Neuronal stem cell (in vitro differentiated cells): ENCODE measurements around the gene AOAH.

Source experiments
- DNase-seq: peaks from one replicate; pipeline ENCODE4 v3.0.0-alpha.2; 2013; ENCODE audit warnings: low spot score
- H2AFZ ChIP-seq: one replicate; pipeline ENCODE4 v1.6.1; 2013; ENCODE audit warnings: mild to moderate bottlenecking, low read length, inconsistent platforms
- H2AK5ac ChIP-seq: 2 replicates; pipeline ENCODE4 v1.6.1; 2013; ENCODE audit warnings: low read depth, mild to moderate bottlenecking, inconsistent platforms, low read length, moderate library complexity, mixed read lengths
- H2BK120ac ChIP-seq: 2 replicates; pipeline ENCODE4 v1.6.1; 2013; ENCODE audit warnings: low read depth, mild to moderate bottlenecking, inconsistent platforms, low read length, moderate library complexity, mixed read lengths
- H2BK12ac ChIP-seq: one replicate; pipeline ENCODE4 v1.6.1; 2013; ENCODE audit warnings: low read length, inconsistent platforms
- H2BK15ac ChIP-seq: 2 replicates; pipeline ENCODE4 v1.6.1; 2013; ENCODE audit warnings: mild to moderate bottlenecking, low read length, inconsistent platforms, mixed read lengths
- H2BK5ac ChIP-seq: one replicate; pipeline ENCODE4 v1.6.1; 2013; ENCODE audit warnings: inconsistent platforms, mild to moderate bottlenecking, low read length, moderate library complexity
- H3K14ac ChIP-seq: one replicate; pipeline ENCODE4 v1.6.1; 2013; ENCODE audit warnings: low read length, inconsistent platforms
- H3K18ac ChIP-seq: 2 replicates; pipeline ENCODE4 v1.6.1; 2013; ENCODE audit warnings: low read length, inconsistent platforms
- H3K23ac ChIP-seq: 2 replicates; pipeline ENCODE4 v1.6.1; 2013; ENCODE audit warnings: low read depth, mild to moderate bottlenecking, mixed read lengths, low read length, inconsistent platforms; ENCODE audit not compliant: poor library complexity
- H3K27ac ChIP-seq: replicated peaks from 3 replicates; pipeline ENCODE4 v1.5.1; 2013; ENCODE audit warnings: low read length, inconsistent platforms
- H3K27me3 ChIP-seq, 3 experiments: 2 replicates each; pipeline ENCODE4 v1.6.1; 2013; ENCODE audit warnings: low read length in 3 of 3, mild to moderate bottlenecking in 2 of 3, inconsistent platforms in 1 of 3, low read depth in 1 of 3, mixed read lengths in 1 of 3, moderate library complexity in 1 of 3; ENCODE audit not compliant: control insufficient read depth in 3 of 3, insufficient read depth in 3 of 3
- H3K36me3 ChIP-seq, 2 donors: replicated peaks in 1 of 2; 2 replicates each; pipeline ENCODE4 v1.6.1; 2013; ENCODE audit warnings: low read length in 2 of 2; ENCODE audit not compliant: control insufficient read depth in 2 of 2, insufficient read depth in 2 of 2
- H3K4ac ChIP-seq: 2 replicates; pipeline ENCODE4 v1.6.1; 2013; ENCODE audit warnings: inconsistent platforms, mild to moderate bottlenecking, low read length, moderate library complexity
- H3K4me1 ChIP-seq, 2 donors: 1 replicate in 1 of 2; 2 replicates in 1 of 2; pipeline ENCODE4 v1.6.1; 2013; ENCODE audit warnings: low read length in 2 of 2, low read depth in 1 of 2; ENCODE audit not compliant: control insufficient read depth in 2 of 2, insufficient read depth in 1 of 2
- H3K4me2 ChIP-seq: one replicate; pipeline ENCODE4 v1.6.1; 2013; ENCODE audit warnings: mild to moderate bottlenecking, low read length, inconsistent platforms; ENCODE audit not compliant: insufficient read depth, poor library complexity, severe bottlenecking
- H3K4me3 ChIP-seq, 2 donors: 2 replicates each; pipeline ENCODE4 v1.5.1; 2013; ENCODE audit warnings: low read length in 2 of 2, mild to moderate bottlenecking in 2 of 2, inconsistent platforms in 1 of 2, moderate library complexity in 1 of 2
- H3K79me1 ChIP-seq: one replicate; pipeline ENCODE4 v1.6.1; 2013; ENCODE audit warnings: low read depth, mild to moderate bottlenecking, inconsistent platforms, low read length, moderate library complexity
- H3K9ac ChIP-seq: one replicate; pipeline ENCODE4 v1.6.1; 2013; ENCODE audit warnings: mild to moderate bottlenecking, low read depth, low read length, inconsistent platforms; ENCODE audit not compliant: poor library complexity
- H3K9me3 ChIP-seq, 2 donors: replicated peaks in 1 of 2; 2 replicates each; pipeline versions ENCODE3 to v1.6.1; 2013; ENCODE audit warnings: low read length in 2 of 2, mild to moderate bottlenecking in 2 of 2, inconsistent platforms in 1 of 2, low read depth in 1 of 2, mixed read lengths in 1 of 2, moderate library complexity in 1 of 2; ENCODE audit not compliant: control insufficient read depth in 2 of 2, insufficient read depth in 1 of 2
- H4K8ac ChIP-seq: one replicate; pipeline ENCODE4 v1.6.1; 2013; ENCODE audit warnings: low read depth, mild to moderate bottlenecking, inconsistent platforms, low read length, moderate library complexity
- H4K91ac ChIP-seq: one replicate; pipeline ENCODE4 v1.6.1; 2013; ENCODE audit warnings: low read length, low read depth, mild to moderate bottlenecking, inconsistent platforms; ENCODE audit not compliant: poor library complexity
- WGBS, 2 donors: extraction: QIAGEN DNeasy Blood & Tissue Kit; methylation state at CpG; one replicate each; pipeline ENCODE4 v1.1.7; 2013; ENCODE audit warnings: missing lambda C conversion rate in 2 of 2, mixed read lengths in 1 of 2; ENCODE audit not compliant: insufficient read length in 2 of 2, insufficient replicate concordance in 1 of 2; ENCODE audit errors: extremely low coverage in 2 of 2; 5-methylcytosine and 5-hydroxymethylcytosine counted together

Gene AOAH

GRCh38 chr7:36742911-36743775 lies 18.8 kb upstream of the AOAH start:
- no peak for DNase-seq
- no peaks in the 10 kb centered on the region for H3K27me3 ChIP-seq

GRCh38 chr7:36741866-36742265 lies 17.6 kb upstream of the AOAH start:
- no peak overlapping the region for H2BK120ac ChIP-seq
- no peaks in the 10 kb centered on the region for H3K27me3 ChIP-seq
- no peak overlapping the region for H2BK5ac ChIP-seq
- H3K23ac ChIP-seq = no peak overlapping the region
- no peak overlapping the region for H3K4me2 ChIP-seq
- no peak overlapping the region for H3K14ac ChIP-seq
- no peak overlapping the region for H3K18ac ChIP-seq
- H3K4ac ChIP-seq = no peak overlapping the region
- H2AK5ac ChIP-seq = no peak overlapping the region
- no peak overlapping the region for H2AFZ ChIP-seq
- no peak overlapping the region for H3K27ac ChIP-seq
- H2BK15ac ChIP-seq = no peak overlapping the region
- no peak overlapping the region for H3K9ac ChIP-seq
- DNase-seq = no peak
- no peak overlapping the region for H4K8ac ChIP-seq
- H3K9me3 ChIP-seq = no peaks in the 10 kb centered on the region
- H3K4me3 ChIP-seq = no peak overlapping the region
- H3K79me1 ChIP-seq = no peaks in the 10 kb centered on the region
- no peak overlapping the region for H2BK12ac ChIP-seq
- H3K36me3 ChIP-seq = no peaks in the 10 kb centered on the region
- WGBS, 2 donors = no CpG with 5 or more reads among the region's 3 CpGs
- H4K91ac ChIP-seq = no peak overlapping the region
- H3K4me1 ChIP-seq = peaks cover 0 to 2% of the 10 kb centered on the region in 2 donors

More at GRCh38 chr7:36742911-36743775, 18.8 kb upstream of the AOAH start:
- H2BK12ac ChIP-seq = no peak overlapping the region
- H2AFZ ChIP-seq = no peak overlapping the region
- H3K9ac ChIP-seq = no peak overlapping the region
- no peak overlapping the region for H2BK5ac ChIP-seq
- H3K14ac ChIP-seq = no peak overlapping the region
- H3K9me3 ChIP-seq = no peaks in the 10 kb centered on the region
- H4K91ac ChIP-seq = no peak overlapping the region
- no peaks in the 10 kb centered on the region for H3K36me3 ChIP-seq
- H3K4ac ChIP-seq = no peak overlapping the region
- H3K4me3 ChIP-seq = no peak overlapping the region
- no peaks in the 10 kb centered on the region for H3K79me1 ChIP-seq
- no peak overlapping the region for H3K18ac ChIP-seq
- no peak overlapping the region for H2BK15ac ChIP-seq
- no peak overlapping the region for H2AK5ac ChIP-seq
- WGBS, 2 donors = no CpG with 5 or more reads among the region's 6 CpGs
- H4K8ac ChIP-seq = no peak overlapping the region
- no peak overlapping the region for H3K23ac ChIP-seq
- H3K27ac ChIP-seq = no peak overlapping the region
- H2BK120ac ChIP-seq = no peak overlapping the region
- H3K4me2 ChIP-seq = no peak overlapping the region
- H3K4me1 ChIP-seq = peaks cover 0 to 2% of the 10 kb centered on the region in 2 donors

- DNase-seq = no peak
- no peak overlapping the region for H3K18ac ChIP-seq
- H3K4ac ChIP-seq = no peak overlapping the region
- no peak overlapping the region for H3K9ac ChIP-seq
- H2AFZ ChIP-seq = no peak overlapping the region
- no peak overlapping the region for H3K4me3 ChIP-seq
- no peaks in the 10 kb centered on the region for H3K9me3 ChIP-seq
- no peaks in the 10 kb centered on the region for H3K79me1 ChIP-seq
- no peak overlapping the region for H2BK12ac ChIP-seq
- H3K14ac ChIP-seq = no peak overlapping the region
- H2BK15ac ChIP-seq = no peak overlapping the region
- no peak overlapping the region for H2BK120ac ChIP-seq
- no peak overlapping the region for H4K8ac ChIP-seq
- H2AK5ac ChIP-seq = no peak overlapping the region
- no peak overlapping the region for H3K4me2 ChIP-seq
- H3K27ac ChIP-seq = no peak overlapping the region
- H4K91ac ChIP-seq = no peak overlapping the region
- WGBS, 2 donors = no CpG with 5 or more reads among the region's 3 CpGs
- H3K23ac ChIP-seq = no peak overlapping the region
- no peaks in the 10 kb centered on the region for H3K36me3 ChIP-seq
- H3K27me3 ChIP-seq = no peaks in the 10 kb centered on the region
- H3K4me1 ChIP-seq = peaks cover 2 to 5% of the 10 kb centered on the region in 2 donors
- no peak overlapping the region for H2BK5ac ChIP-seq
Observed at GRCh38 chr7:36739351-36739750, 15.1 kb upstream of the AOAH start.

- H3K36me3 ChIP-seq = no peaks in the 10 kb centered on the region
Observed at GRCh38 chr7:36736899-36737211, 12.6 kb upstream of the AOAH start.

More at GRCh38 chr7:36736899-36737211, 12.6 kb upstream of the AOAH start:
- Histone ChIP-seq H3K9ac (no peak overlapping the region), H3K4ac (no peak overlapping the region), H3K27ac (no peak overlapping the region), H3K14ac (no peak overlapping the region), H2BK120ac (no peak overlapping the region), H2BK12ac (no peak overlapping the region), H3K9me3 (peaks cover 0 to 6% of the 10 kb centered on the region in 2 donors), H3K4me3 (no peak overlapping the region), H4K8ac (peak overlapping the region; percentile 83), H3K18ac (no peak overlapping the region), H3K23ac (no peak overlapping the region), H2BK15ac (no peak overlapping the region), H3K4me2 (no peak overlapping the region), H2BK5ac (no peak overlapping the region), H3K79me1 (no peaks in the 10 kb centered on the region), H3K4me1 (peaks cover 2 to 5% of the 10 kb centered on the region in 2 donors), H4K91ac (no peak overlapping the region), H2AK5ac (no peak overlapping the region), H3K27me3 (no peaks in the 10 kb centered on the region), H2AFZ (peak overlapping the region; percentile 26)
- WGBS, 2 donors = no CpG with 5 or more reads among the region's 6 CpGs
- DNase-seq = no peak
